SKM-1 treated with dmso at 0.1 percent for 144 hours (cell line): Measurements from ENCODE around the gene EZH1.
"Not testable (repeated sequence)": the region's sequence is repeated elsewhere in the genome, so short reads cannot be mapped to it uniquely, and the experiment has no call there.

ENCODE experiments used
- DNase-seq: peaks from one replicate; lab custom pipeline; 2025; ENCODE audit not compliant: unreplicated experiment; lab: John Stamatoyannopoulos, UW

The EZH1 gene

DNA sequence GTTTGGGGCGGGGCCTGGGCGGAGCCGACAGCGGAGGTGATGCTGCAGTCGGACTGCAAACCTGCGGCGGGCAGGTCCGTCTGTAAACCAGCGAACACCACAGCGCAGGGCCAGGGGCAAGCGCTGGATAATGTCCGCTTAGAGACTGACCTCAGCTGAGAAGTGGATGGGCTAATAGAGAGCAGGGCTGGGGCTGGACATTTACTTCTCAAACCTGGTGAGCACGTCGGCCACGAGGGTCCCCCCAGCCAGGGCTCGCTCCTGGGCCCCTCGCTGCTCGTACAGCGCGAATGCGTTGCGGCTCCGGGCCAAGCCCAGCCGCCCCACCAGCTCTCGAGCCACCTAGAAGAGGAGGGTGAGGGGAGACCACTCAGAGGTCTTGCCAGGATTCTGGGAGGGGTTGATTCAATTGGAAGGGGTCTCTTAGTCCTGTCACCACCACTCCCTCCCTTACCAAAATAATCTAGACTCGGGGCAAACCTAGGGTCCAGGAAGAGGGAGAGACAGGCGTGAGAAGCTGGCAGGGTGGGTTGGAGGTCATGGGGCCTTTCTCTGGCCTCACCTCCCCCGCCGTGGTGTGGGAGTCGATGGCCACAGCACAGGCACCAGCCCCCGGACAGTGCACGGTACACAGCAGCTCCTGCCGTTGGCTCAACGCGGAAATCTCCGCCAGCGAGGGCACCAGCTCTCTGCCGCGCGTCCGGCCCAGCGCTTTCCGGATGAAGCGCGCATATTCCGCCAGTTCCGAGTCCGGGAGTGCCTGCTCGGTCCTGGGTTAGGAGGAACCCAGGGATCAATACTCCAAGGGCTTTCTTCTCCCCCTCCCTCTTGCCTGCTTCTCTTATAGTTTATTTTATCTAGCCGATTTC lies 73.8 kb downstream of the EZH1 start:
- no peak for DNase-seq

DNA sequence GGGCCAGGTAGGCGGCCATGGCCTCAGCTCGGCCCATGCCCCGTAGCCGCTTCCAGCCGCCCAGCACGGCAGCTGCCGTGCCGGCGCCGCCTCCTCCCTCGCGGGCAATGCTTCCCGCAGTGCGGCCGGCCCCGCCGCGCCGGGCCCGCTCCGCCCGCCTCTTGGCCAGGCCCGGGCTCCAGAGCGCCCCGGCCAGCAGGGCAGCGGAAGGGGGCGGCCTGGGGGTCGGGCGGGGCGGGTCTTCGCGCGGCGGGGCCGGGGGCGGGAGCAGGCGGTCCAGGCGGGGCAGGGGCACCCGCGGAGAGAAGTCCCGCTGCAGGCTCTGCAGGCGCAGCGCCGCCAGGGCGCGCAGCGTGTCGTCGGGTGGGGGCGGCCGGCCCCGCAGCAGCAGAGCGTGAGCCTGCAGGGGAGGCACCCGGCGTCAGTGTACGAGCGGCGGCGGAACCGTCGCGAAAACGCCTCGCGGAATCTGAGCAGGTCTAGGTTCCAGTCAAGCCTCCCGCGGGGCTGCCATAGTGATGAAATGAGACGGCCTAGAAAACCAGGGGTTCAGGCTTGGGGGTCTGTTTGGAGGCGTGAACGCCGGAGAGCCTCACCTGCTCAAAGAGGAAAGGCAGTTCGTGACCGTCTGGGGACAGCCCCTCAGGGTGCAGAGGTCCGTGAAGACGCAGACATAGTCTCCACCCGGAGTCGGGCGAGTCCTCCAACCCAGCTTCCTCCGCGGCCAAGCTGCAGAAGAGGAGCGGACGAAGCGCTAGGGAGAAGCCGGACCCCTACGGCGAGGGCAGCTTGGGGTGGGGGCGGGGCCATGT lies 74.7 kb downstream of the EZH1 start:
- DNase-seq: no peak

DNA sequence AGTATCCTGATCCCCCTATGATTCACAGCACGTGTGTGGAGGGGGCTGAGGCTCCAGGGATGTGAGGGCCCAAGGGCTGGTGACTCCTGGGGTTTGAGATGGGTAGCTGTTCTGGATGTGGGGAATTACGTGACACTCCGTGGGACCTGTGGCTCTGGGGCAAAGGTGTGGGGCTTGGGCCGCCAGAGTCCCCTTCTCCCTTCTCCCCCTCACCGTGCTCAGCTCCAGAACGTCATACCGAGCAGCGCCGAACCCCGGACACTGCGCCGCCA lies 75.2 kb downstream of the EZH1 start:
- no peak for DNase-seq

DNA sequence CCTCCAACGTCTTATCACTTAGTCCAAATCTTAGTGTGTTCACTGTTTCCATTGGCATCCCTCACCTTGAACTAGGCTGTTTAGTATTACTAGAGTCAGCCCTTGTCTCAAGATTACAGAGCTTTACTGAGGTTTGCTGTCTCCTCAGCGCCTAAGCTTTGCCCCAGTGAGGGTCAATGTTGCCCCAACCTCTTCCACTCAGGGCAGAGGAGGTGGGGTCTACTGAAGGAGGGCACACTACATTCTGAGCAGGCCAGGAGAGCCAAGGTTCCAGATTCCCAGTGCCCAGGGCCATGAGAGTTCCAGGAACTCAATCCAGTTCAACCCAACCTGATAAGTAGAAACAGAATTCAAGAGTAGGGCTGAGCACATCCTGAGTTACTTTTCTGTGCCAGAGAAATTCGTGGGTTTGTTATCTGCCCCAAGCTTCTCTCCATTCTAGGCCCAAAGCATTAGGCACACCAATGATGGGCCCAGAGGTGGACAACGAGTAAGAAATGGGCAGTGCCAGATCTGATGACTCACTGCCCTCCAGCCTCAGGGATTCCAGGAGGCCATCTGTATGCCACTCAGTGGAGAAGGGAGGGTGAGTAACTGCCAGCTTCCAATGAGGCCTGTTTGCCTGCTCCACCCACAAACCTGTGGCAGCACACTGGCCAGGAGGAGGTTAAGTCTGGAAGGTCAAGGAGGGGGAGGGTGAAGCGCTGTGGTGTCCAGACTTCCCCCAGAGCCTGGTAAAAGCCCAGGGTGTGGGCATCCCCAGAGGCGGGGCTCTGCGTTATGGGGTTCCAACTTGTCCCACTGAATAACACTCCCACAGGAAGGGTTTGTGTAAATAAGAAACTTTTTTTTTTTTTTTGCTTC lies 77.5 kb downstream of the EZH1 start:
- DNase-seq: no peak

DNA sequence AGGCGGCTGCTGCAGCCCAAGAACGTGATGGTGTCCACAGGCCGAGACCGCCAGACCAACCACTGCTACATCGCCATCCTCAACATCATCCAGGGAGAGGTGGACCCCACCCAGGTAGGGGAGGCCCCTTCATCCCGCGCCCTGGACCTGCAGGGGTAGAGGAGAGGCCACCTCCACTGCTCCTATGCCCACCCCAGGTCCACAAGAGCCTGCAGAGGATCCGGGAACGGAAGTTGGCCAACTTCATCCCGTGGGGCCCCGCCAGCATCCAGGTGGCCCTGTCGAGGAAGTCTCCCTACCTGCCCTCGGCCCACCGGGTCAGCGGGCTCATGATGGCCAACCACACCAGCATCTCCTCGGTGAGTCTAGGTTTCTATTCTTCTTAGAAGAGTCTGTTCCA lies 78.7 kb downstream of the EZH1 start:
- not testable (repeated sequence) for DNase-seq

DNA sequence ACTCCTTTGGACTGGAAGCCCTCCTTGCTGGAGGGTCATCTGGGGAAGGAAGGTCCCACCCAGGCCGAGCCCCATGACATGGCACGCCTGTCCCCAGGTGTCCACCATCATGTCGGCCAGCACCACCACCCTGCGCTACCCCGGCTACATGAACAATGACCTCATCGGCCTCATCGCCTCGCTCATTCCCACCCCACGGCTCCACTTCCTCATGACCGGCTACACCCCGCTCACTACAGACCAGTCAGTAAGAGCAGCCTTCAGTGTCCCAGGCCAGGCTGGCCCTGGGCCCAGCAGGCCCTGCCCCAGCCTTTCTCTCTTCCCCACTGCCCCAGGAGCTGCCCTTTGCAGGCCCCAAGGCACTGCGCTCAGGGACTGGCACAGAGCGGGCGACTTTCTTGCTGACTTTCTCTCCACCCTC lies 79.2 kb downstream of the EZH1 start:
- no peak for DNase-seq

DNA sequence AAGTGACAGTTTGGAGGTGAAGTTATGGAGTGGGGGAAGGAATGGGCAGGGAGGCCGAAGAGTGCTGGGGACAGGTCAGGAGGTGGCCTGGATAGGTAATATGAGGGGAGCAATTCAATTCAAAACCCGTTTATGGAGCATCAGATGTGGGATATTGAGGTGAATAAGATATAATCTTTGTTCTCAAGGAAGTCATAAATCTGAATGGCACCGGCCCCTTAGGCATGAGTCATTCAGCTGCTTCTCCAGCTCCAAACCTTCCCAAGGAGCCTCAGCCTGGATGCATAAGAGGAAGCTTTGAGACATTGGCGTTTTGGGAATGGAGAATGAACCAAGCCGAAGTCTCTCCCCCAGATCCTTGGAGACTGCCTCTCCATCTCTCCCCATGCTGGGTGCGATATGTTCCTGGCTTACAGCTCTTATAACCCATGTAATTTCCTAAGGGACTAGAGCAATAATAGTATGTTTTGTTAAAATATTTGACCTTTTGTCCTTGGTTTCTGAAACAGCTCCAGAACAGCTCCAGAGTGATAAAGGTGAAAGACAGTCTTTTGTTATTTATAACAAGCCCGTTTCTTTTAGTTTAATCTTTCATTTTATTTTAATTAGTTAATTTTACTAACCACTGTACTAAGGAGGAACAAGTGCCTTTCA lies 84.0 kb downstream of the EZH1 start:
- DNase-seq: no peak

DNA sequence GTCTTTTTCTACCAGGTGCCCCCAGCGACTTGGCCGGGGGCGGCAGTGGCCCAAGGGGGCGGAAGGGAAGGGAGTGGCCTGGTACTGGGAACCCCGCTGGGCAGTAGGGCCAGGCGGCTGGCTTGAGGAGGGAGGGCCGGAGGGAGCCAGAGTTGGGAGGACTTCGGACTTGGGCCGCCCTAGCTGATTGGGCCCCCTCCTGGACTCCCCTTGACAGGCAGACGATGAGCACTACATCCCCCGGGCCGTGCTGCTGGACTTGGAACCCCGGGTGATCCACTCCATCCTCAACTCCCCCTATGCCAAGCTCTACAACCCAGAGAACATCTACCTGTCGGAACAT lies 84.9 kb downstream of the EZH1 start:
- DNase-seq: not testable (repeated sequence)

DNA sequence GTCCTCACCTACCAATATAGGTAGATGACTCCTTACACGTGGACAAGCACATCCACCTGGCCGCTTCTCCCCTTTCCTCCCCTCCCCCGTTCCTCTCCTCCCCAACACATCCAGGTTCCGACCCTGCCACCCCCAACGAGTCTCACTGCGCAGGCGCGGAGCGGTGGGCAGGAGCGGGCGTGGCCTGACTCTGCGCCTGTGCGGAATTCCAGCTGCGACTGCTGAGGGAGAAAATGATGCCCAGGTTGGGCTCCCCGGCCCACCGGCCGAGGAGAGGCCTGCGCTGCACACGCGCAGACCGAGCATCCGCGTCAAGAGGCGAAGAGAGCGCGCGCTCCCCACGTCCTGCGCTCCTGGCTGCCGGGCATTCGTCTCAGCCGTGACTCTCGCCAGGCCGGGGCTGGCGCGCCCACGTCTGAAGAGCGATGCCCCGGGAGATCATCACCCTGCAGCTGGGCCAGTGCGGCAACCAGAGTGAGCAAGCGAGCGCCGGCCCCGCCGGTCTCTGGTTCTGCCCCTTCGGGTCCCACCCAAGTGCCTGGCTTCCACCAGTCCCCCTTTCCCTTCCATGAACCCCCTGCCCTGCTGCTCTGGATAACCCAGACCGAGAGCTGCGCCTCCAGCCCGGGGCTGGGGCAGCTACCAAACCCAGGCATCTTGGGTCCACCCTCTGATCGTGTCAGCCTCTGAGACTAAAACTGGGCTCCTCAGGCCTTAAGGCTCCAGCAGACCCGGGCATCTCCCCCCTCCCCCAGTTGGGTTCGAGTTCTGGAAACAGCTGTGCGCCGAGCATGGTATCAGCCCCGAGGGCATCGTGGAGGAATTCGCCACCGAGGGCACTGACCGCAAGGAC lies 85.5 kb downstream of the EZH1 start, which contains the start of gene TUBG2:
Gene TUBG2 (plus strand): TSS at position 206 of the 853 bp plus-strand sequence. CDS start 220 bp downstream, at position 426.
- peak; percentile 79 for DNase-seq

DNA sequence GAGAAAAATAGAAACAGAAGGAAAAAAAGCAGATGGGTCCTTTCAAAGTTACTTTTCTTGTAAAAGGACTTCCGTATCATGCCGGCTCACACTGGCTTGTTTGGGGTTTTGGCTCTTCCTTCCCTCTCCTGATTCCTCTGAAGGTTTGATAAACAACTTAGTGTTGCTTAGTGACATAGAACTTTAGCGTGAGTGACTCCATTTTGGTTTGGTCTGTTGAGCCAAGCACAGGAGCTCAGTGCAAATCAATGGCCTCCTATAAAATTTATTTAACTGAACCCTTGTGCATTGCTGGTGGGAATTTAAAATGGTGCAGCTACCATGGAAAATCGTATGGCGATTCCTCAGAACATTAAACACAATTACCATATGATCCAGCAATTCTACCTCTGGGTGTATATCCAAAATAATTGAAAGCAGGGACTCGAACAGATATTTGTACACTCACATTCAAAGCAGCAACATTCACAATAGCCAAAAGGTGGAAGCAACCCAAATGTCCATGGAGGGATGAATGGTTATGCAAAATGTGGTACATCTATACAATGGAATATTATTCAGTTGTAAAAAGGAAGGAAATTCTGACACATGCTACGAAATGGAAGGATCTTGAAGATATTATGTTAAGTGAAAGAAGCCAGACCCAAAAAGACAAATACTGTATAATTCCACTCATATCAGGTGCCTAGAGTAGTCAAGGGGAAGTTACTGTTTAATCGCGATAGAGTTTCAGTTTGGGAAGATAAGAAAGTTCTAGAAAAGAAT lies 86.8 kb downstream of the EZH1 start:
- DNase-seq: no peak

DNA sequence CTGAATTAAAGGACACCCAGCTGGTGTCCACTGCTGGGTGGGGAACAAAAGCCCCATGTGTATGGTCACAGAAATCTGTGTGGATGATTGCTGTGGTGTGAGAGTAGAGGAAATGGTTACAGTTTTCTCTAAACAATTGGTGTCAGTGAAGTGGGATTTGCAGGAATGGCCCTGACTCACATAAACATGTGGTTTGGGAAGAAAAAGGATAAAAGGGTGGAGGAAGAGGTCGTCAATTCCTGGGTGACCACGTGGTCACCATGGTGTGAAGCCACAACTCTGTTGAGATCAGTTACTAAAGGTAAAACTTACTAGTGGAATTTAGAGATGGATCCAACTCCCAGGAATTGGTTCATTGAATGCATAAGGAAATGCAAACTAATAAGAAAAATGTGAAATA lies 89.3 kb downstream of the EZH1 start:
- no peak for DNase-seq

DNA sequence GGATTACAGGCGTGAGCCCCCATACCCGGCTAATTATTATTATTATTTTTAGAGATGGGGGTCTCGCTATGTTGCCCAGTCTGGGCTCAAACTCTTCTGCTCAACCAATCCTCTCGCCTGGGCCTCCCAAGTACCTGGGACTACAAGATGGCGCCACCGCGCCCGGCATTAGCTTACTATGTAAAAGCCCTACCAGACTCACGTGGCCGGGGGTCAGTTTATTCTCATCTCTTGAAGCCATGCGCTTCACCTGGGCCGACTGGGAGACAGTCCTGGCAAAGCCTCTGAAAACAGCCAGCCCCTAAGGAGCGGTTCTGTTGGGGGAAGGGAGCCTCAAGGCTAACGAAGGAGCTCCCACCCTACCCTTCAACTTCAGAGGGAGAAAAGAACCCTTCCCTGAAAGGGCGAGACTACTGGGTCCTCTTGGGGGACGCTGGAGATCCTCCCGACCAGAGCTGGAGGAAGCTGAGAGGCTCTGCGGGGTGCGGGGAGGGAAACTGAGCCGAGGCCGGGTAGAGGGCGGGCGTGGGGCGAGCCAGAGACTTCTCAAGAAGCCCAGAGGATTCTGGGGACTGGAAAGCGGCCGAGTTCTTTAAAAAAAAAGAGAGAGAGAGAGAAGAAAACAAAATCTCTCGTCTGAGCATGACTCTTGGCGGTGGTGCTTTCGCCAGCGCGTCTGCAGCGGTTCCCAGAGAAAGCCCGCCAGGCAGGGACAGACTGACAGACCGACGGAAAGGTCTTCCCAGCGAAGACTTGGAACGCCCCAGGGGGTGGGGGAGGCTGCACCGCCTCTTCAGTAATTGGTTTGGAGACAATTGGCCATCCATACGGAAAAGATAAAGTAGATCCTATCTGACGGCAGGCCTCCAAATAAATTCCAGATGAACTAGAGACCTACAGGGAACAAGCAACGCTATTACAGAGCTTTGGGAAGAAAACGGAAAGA lies 91.4 kb downstream of the EZH1 start:
- DNase-seq: no peak

DNA sequence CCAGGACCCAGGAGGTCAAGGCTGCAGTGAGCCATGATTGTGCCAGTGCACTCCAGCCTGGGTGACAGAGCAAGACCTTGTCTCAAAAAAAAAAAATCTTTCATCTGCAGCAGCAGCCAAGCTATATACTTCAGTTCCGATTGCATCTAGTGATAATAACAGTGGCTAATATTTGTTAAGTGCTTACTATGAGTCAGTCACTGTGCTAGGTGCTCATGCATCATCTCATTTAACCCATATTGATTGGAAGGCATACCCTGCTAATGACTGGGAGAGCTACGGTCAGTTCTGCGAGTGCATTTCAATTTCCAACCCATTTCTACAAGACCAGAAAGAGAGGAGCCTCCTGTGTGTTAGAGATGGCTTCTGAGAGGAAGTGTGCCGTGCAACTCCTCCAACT lies 93.4 kb downstream of the EZH1 start:
- DNase-seq: no peak
